Osteoblast (primary cell): ENCODE results near the gene CREBRF. TPM values are rescaled to one million over a fixed set of nuclear protein-coding genes. Genes with fewer than 3 reads are reported as not detected.

Source experiments
- DNase-seq: peaks from one replicate; pipeline ENCODE4 v3.0.0; 2011; ENCODE audit warnings: low spot score, mixed read lengths; ENCODE audit not compliant: insufficient read length; ENCODE audit errors: missing footprints
- H2AFZ ChIP-seq: 2 replicates; pipeline ENCODE4 v1.6.0; 2011; ENCODE audit warnings: mild to moderate bottlenecking, low read length
- H3K27ac ChIP-seq: 2 replicates; pipeline ENCODE4 v1.5.1; 2011; ENCODE audit warnings: mild to moderate bottlenecking, low read depth, low read length, moderate library complexity
- H3K27me3 ChIP-seq: 2 replicates; pipeline ENCODE4 v1.6.0; 2012; ENCODE audit warnings: mild to moderate bottlenecking, control low read depth, inconsistent platforms, low read length, moderate library complexity; ENCODE audit not compliant: insufficient read depth
- H3K36me3 ChIP-seq: 2 replicates; pipeline ENCODE4 v1.5.1; 2011; ENCODE audit warnings: mild to moderate bottlenecking, low read length, control low read depth, moderate library complexity; ENCODE audit not compliant: insufficient read depth
- H3K4me1 ChIP-seq: 2 replicates; pipeline ENCODE4 v1.5.1; 2011; ENCODE audit warnings: mild to moderate bottlenecking, low read length, control low read depth, moderate library complexity; ENCODE audit not compliant: insufficient read depth
- H3K4me2 ChIP-seq: 2 replicates; pipeline ENCODE4 v1.6.0; 2011; ENCODE audit warnings: mild to moderate bottlenecking, low read length; ENCODE audit not compliant: insufficient read depth
- H3K4me3 ChIP-seq: fragments of 200-600 bp; sonication (generic); 3 replicates; pipeline ENCODE4 v1.5.1; 2012; ENCODE audit warnings: mild to moderate bottlenecking, low read length, inconsistent platforms; ENCODE audit not compliant: insufficient read depth
- H3K79me2 ChIP-seq: 2 replicates; pipeline ENCODE4 v1.6.0; 2012; ENCODE audit warnings: mild to moderate bottlenecking, low read length, control low read depth, inconsistent platforms; ENCODE audit not compliant: insufficient read depth
- H3K9me3 ChIP-seq: 2 replicates; pipeline ENCODE4 v1.5.1; 2011; ENCODE audit warnings: low read depth, low read length, control low read depth
- H4K20me1 ChIP-seq: 2 replicates; pipeline ENCODE4 v1.6.0; 2012; ENCODE audit warnings: mild to moderate bottlenecking, low read length, control low read depth; ENCODE audit not compliant: insufficient read depth
- CTCF ChIP-seq: IDR thresholded peaks from 2 replicates; pipeline ENCODE4 v1.5.1; 2011; ENCODE audit warnings: mild to moderate bottlenecking, low read depth, low read length, moderate library complexity; ENCODE audit errors: extremely low read depth
- total RNA-seq: library from RNA; depleted of rRNA; stranded (reverse); fragments of >200 nt; gene quantifications from 2 replicates; pipeline ENCODE4 v1.2.3, GENCODE V29; 2012

The CREBRF gene
- total RNA-seq: 35.8 and 38.3 TPM in 2 replicates

GRCh38 chr5:173055983-173056782 is at the start of gene CREBRF:
Gene CREBRF (plus strand): TSS chr5:173056352. CDS start chr5:173080776, 24,424 bp downstream.
- Histone ChIP-seq H3K27me3 (no peaks in the 10 kb centered on the region), H2AFZ (peak within 1 kb of the TSS; percentile 97), H3K4me2 (peak within 1 kb of the TSS; percentile 100), H3K4me1 (peaks cover 29% of the 10 kb centered on the region), H3K36me3 (peaks cover 2% of the 10 kb centered on the region), H3K27ac (peak within 1 kb of the TSS; percentile 89), H3K4me3 (peak within 1 kb of the TSS; percentile 81), H3K79me2 (peaks cover 25% of the 10 kb centered on the region), H4K20me1 (peaks cover 5% of the 10 kb centered on the region), H3K9me3 (no peaks in the 10 kb centered on the region)
- DNase-seq: peak; percentile 99
- no peak for TF ChIP-seq CTCF

GRCh38 chr5:173010021-173010420 is 46.1 kb upstream of the CREBRF start:
- peaks cover 91% of the 10 kb centered on the region for H3K79me2 ChIP-seq
- no peaks in the 10 kb centered on the region for H3K27me3 ChIP-seq
- H4K20me1 ChIP-seq: peaks cover 31% of the 10 kb centered on the region

GRCh38 chr5:173010547-173011464 is 45.3 kb upstream of the CREBRF start:
- TF ChIP-seq CTCF: peak; percentile 46
- no peaks in the 10 kb centered on the region for H3K27me3 ChIP-seq
- no peak for DNase-seq
- H3K79me2 ChIP-seq: peaks cover 92% of the 10 kb centered on the region
- H3K4me2 ChIP-seq: no peak overlapping the region
- no peaks in the 10 kb centered on the region for H3K36me3 ChIP-seq
- no peaks in the 10 kb centered on the region for H3K9me3 ChIP-seq
- peaks cover 31% of the 10 kb centered on the region for H4K20me1 ChIP-seq
- peak overlapping the region; percentile 19 for H3K27ac ChIP-seq
- H3K4me1 ChIP-seq: peaks cover under 1% of the 10 kb centered on the region
- no peak overlapping the region for H2AFZ ChIP-seq
- no peak overlapping the region for H3K4me3 ChIP-seq

More at GRCh38 chr5:173010021-173010420, 46.1 kb upstream of the CREBRF start:
- no peak overlapping the region for H2AFZ ChIP-seq
- no peak overlapping the region for H3K4me3 ChIP-seq
- no peak for DNase-seq
- H3K36me3 ChIP-seq: no peaks in the 10 kb centered on the region
- no peaks in the 10 kb centered on the region for H3K4me1 ChIP-seq
- no peak overlapping the region for H3K4me2 ChIP-seq
- H3K27ac ChIP-seq: no peak overlapping the region
- H3K9me3 ChIP-seq: no peaks in the 10 kb centered on the region
- TF ChIP-seq CTCF: no peak

GRCh38 chr5:173011566-173011965 is 44.6 kb upstream of the CREBRF start:
- H3K4me2 ChIP-seq: no peak overlapping the region
- peaks cover 31% of the 10 kb centered on the region for H4K20me1 ChIP-seq
- H3K27ac ChIP-seq: no peak overlapping the region
- H2AFZ ChIP-seq: no peak overlapping the region
- no peak overlapping the region for H3K4me3 ChIP-seq
- no peaks in the 10 kb centered on the region for H3K27me3 ChIP-seq
- peaks cover 8% of the 10 kb centered on the region for H3K4me1 ChIP-seq
- no peak for DNase-seq
- H3K36me3 ChIP-seq: no peaks in the 10 kb centered on the region
- no peak for TF ChIP-seq CTCF
- H3K79me2 ChIP-seq: peaks cover 92% of the 10 kb centered on the region
- H3K9me3 ChIP-seq: no peaks in the 10 kb centered on the region
